ENCODE results near the gene CDH22. TPM values are rescaled to one million over a fixed set of nuclear protein-coding genes. Genes with fewer than 3 reads are reported as not detected.

The CDH22 gene
- total RNA-seq, 2 donors from 2014 or later: 0.12 to 0.13 TPM

- Histone ChIP-seq H3K4me1 (no peaks in the 10 kb centered on the region), H3K9me3 (no peaks in the 10 kb centered on the region), H3K4me3 (no peak overlapping the region), H3K9ac (ENCODE audit: low read depth in 2 of 2, low read length in 2 of 2) (no peak overlapping the region), H3K27ac (no peak overlapping the region), H3K27me3 (no peaks in the 10 kb centered on the region), H3K36me3 (no peaks in the 10 kb centered on the region)
- no peak for DNase-seq
- intact Hi-C loops (cut with DNase I): loop anchor here (10.0 kb wide), 1 partner anchor 210 kb away; no protein-coding TSS in a partner anchor
- TF ChIP-seq CTCF (IDR thresholded peaks at IDR 0.05): no peak
Measured at GRCh38 chr20:46344488-46345162, 36.3 kb upstream of the CDH22 start.

GRCh38 chr20:46343975-46344357 is 35.7 kb upstream of the CDH22 start:
- H3K27ac ChIP-seq: no peak overlapping the region
- H3K4me3 ChIP-seq: no peak overlapping the region
- no peaks in the 10 kb centered on the region for H3K4me1 ChIP-seq
- intact Hi-C loops (cut with DNase I): loop anchor here (10.0 kb wide), 1 partner anchor 209 kb away; no protein-coding TSS in a partner anchor
- DNase-seq: no peak
- no peak for TF ChIP-seq CTCF (IDR thresholded peaks at IDR 0.05)
- no peaks in the 10 kb centered on the region for H3K27me3 ChIP-seq
- no peak overlapping the region for H3K9ac ChIP-seq (ENCODE audit: low read depth in 2 of 2, low read length in 2 of 2)
- no peaks in the 10 kb centered on the region for H3K9me3 ChIP-seq
- no peaks in the 10 kb centered on the region for H3K36me3 ChIP-seq

GRCh38 chr20:46343348-46343974 is 35.2 kb upstream of the CDH22 start:
- H3K4me1 ChIP-seq: no peaks in the 10 kb centered on the region
- H3K27ac ChIP-seq: no peak overlapping the region
- no peak for TF ChIP-seq CTCF (IDR thresholded peaks at IDR 0.05)
- no peak overlapping the region for H3K9ac ChIP-seq (ENCODE audit: low read depth in 2 of 2, low read length in 2 of 2)
- no peaks in the 10 kb centered on the region for H3K27me3 ChIP-seq
- no peaks in the 10 kb centered on the region for H3K36me3 ChIP-seq
- no peak for DNase-seq
- H3K4me3 ChIP-seq: no peak overlapping the region
- intact Hi-C loops (cut with DNase I): loop anchor here (10.0 kb wide), 1 partner anchor 209 kb away; no protein-coding TSS in a partner anchor
- H3K9me3 ChIP-seq: no peaks in the 10 kb centered on the region

- Histone ChIP-seq H3K9me3 (no peaks in the 10 kb centered on the region), H3K27ac (no peak overlapping the region), H3K4me1 (no peaks in the 10 kb centered on the region), H3K4me3 (no peak overlapping the region), H3K9ac (ENCODE audit: low read depth in 2 of 2, low read length in 2 of 2) (no peak overlapping the region), H3K27me3 (no peaks in the 10 kb centered on the region), H3K36me3 (no peaks in the 10 kb centered on the region)
- no peak for TF ChIP-seq CTCF (IDR thresholded peaks at IDR 0.05)
- DNase-seq: no peak
- intact Hi-C loops (cut with DNase I): loop anchor here (10.0 kb wide), 1 partner anchor 208 kb away; no protein-coding TSS in a partner anchor
Measured at GRCh38 chr20:46342451-46343347, 34.4 kb upstream of the CDH22 start.

GRCh38 chr20:46342010-46342378 is 33.7 kb upstream of the CDH22 start:
- no peak for DNase-seq
- Histone ChIP-seq H3K9me3 (no peaks in the 10 kb centered on the region), H3K4me3 (no peak overlapping the region), H3K9ac (ENCODE audit: low read depth in 2 of 2, low read length in 2 of 2) (no peak overlapping the region), H3K4me1 (no peaks in the 10 kb centered on the region), H3K27me3 (no peaks in the 10 kb centered on the region), H3K36me3 (no peaks in the 10 kb centered on the region), H3K27ac (no peak overlapping the region)
- intact Hi-C loops (cut with DNase I): loop anchor here (10.0 kb wide), 1 partner anchor 207 kb away; no protein-coding TSS in a partner anchor
- TF ChIP-seq CTCF (IDR thresholded peaks at IDR 0.05): no peak

Measured in colonic mucosa (tissue), 4 donors.